HepG2 (cell line): ENCODE results near the gene INAFM1. TPM values are rescaled to one million over a fixed set of nuclear protein-coding genes. Genes with fewer than 3 reads are reported as not detected.
A peak's percentile ranks its signal among the peaks of the same experiment; 100 is the strongest.

Source experiments
- CBX2 ChIP-seq, 2 experiments: fragments of 200-600 bp in 1 of 2; sonication (generic); formaldehyde crosslinking in 1 of 2; IDR thresholded peaks; 2 replicates each; pipeline versions ENCODE4 v1.7.0 to v1.8.1; 2018 to 2022; ENCODE audit warnings: low read depth in 2 of 2, low read length in 1 of 2, mild to moderate bottlenecking in 1 of 2, missing genetic modification reagents in 1 of 2
- CTCF ChIP-seq: sonication (generic); formaldehyde crosslinking; IDR thresholded peaks from 2 replicates; pipeline ENCODE4 v1.5.0; 2020; ENCODE audit warnings: mild to moderate bottlenecking, missing genetic modification reagents, moderate library complexity
- DMAP1 ChIP-seq: IDR thresholded peaks from 2 replicates; pipeline ENCODE4 v1.6.1; 2016
- MXI1 ChIP-seq: IDR thresholded peaks from 3 replicates; pipeline ENCODE4 v1.6.1; 2012; ENCODE audit warnings: low read depth, low read length, inconsistent platforms, borderline replicate concordance
- NBN ChIP-seq: fragments of 450-650 bp; conservative IDR thresholded peaks from 2 replicates; pipeline ENCODE4 v1.6.1; 2017
- POLR2AphosphoS2 ChIP-seq: IDR thresholded peaks from 2 replicates; pipeline ENCODE4 v1.6.1; 2011; ENCODE audit warnings: low read depth, low read length, improper control_type of control experiment
- RBFOX2 ChIP-seq: fragments of 200-400 bp; formaldehyde crosslinking; IDR thresholded peaks from 2 replicates; pipeline ENCODE4 v1.6.1; 2017; ENCODE audit warnings: low read depth, mild to moderate bottlenecking, low read length
- RFX3 ChIP-seq: IDR thresholded peaks from 2 replicates; pipeline ENCODE4 v1.6.1; 2016; ENCODE audit warnings: missing biosample characterization, missing genetic modification reagents
- RFXANK ChIP-seq: IDR thresholded peaks from 2 replicates; pipeline ENCODE4 v1.6.1; 2016
- SP2 ChIP-seq: sonication (generic); formaldehyde crosslinking; IDR thresholded peaks from 2 replicates; pipeline ENCODE4 v1.5.1; 2020; ENCODE audit warnings: mild to moderate bottlenecking, missing genetic modification reagents
- TBP ChIP-seq: sonication (generic); formaldehyde crosslinking; IDR thresholded peaks from 2 replicates; pipeline ENCODE4 v1.5.0; 2020; ENCODE audit warnings: missing genetic modification reagents
- U2AF1 ChIP-seq: fragments of 200-400 bp; formaldehyde crosslinking; optimal IDR thresholded peaks from 2 replicates; pipeline ENCODE3; 2017; ENCODE audit warnings: mild to moderate bottlenecking, low read depth, low read length
- WIZ ChIP-seq: sonication (generic); formaldehyde crosslinking; IDR thresholded peaks from 2 replicates; pipeline ENCODE4 v1.5.1; 2020; ENCODE audit warnings: mild to moderate bottlenecking, missing genetic modification reagents
- ZBTB2 ChIP-seq: sonication (generic); formaldehyde crosslinking; IDR thresholded peaks from 2 replicates; pipeline ENCODE4 v1.8.0; 2022; ENCODE audit warnings: low read depth, missing genetic modification reagents
- ZNF142 ChIP-seq: sonication (generic); formaldehyde crosslinking; IDR thresholded peaks from 2 replicates; pipeline ENCODE4 v1.4.0; 2020; ENCODE audit warnings: missing genetic modification reagents
- ZNF17 ChIP-seq: sonication (generic); formaldehyde crosslinking; IDR thresholded peaks from 2 replicates; pipeline ENCODE4 v1.5.0; 2020; ENCODE audit warnings: mild to moderate bottlenecking, missing genetic modification reagents
- ZNF224 ChIP-seq: sonication (generic); formaldehyde crosslinking; IDR thresholded peaks from 2 replicates; pipeline ENCODE4 v1.5.0; 2020; ENCODE audit warnings: mild to moderate bottlenecking, missing genetic modification reagents
- ZNF235 ChIP-seq: sonication (generic); formaldehyde crosslinking; IDR thresholded peaks from 2 replicates; pipeline ENCODE4 v1.8.1; 2023; ENCODE audit warnings: mild to moderate bottlenecking, missing genetic modification reagents, borderline replicate concordance
- ZNF496 ChIP-seq: sonication (generic); formaldehyde crosslinking; IDR thresholded peaks from 2 replicates; pipeline ENCODE4 v1.8.1; 2023; ENCODE audit warnings: mild to moderate bottlenecking, moderate library complexity, missing genetic modification reagents; ENCODE audit not compliant: insufficient replicate concordance
- ZNF780A ChIP-seq: sonication (generic); formaldehyde crosslinking; IDR thresholded peaks from 2 replicates; pipeline ENCODE4 v1.8.0; 2022; ENCODE audit warnings: mild to moderate bottlenecking, missing genetic modification reagents, moderate library complexity
- ZNF792 ChIP-seq: IDR thresholded peaks from 2 replicates; pipeline ENCODE4 v1.6.1; 2016
- polyA plus RNA-seq, 8 experiments: library from polyadenylated mRNA; depleted of rRNA in 3 of 8; stranded (reverse) in 7 of 8; unstranded in 1 of 8; fragments of >200 nt; fragmentation: Illumina TruSeq in 4 of 8; extraction: Trizol in 4 of 8; gene quantifications; 2 replicates each; pipeline versions ENCODE4 v1.2.1 to v1.2.3, GENCODE V29; 2011 to 2016; ENCODE audit warnings: low read depth in 4 of 8, missing spikeins in 1 of 8, mixed read lengths in 1 of 8; ENCODE audit not compliant: insufficient read depth in 1 of 8
- total RNA-seq, 5 experiments: library from RNA; depleted of rRNA; stranded (reverse); fragments of >200 nt; fragmentation: Illumina TruSeq; extraction: Trizol; gene quantifications; 2 replicates each; pipeline ENCODE4 v1.2.3, GENCODE V29; 2016; ENCODE audit warnings: low read depth in 1 of 5

INAFM1 gene
- total and polyA plus RNA-seq, 2 of the 13 experiments (the other 11 are each of a cell fraction or from before 2014, with no cell fraction given), result 0.88 to 1.9 TPM

GRCh38 chr19:47230054-47230920 is 44.4 kb upstream of the INAFM1 start (continued):
- TF ChIP-seq TBP (CRISPR knock-in tag) (no peak), ZBTB2 (CRISPR knock-in tag) (no peak; the same call in 1 of the 2 replicates), RFXANK (CRISPR knock-in tag) (no peak), RFX3 (CRISPR knock-in tag) (no peak), DMAP1 (CRISPR knock-in tag) (no peak), RBFOX2 (no peak), CBX2 (IDR thresholded peaks at IDR 0.05; ENCODE audit: low read depth, low read length) (no peak), CBX2 (CRISPR knock-in tag; IDR thresholded peaks at IDR 0.05; ENCODE audit: low read depth) (no peak), CTCF (peak; percentile 76), ZNF792 (CRISPR knock-in tag) (no peak), ZNF235 (CRISPR knock-in tag) (0 out of 2 replicates have a peak, but pooled peaks have one; percentile 19), ZNF142 (CRISPR knock-in tag) (no peak), MXI1 (peak; percentile 49; the same call in 1 of the 3 replicates), ZNF224 (CRISPR knock-in tag) (no peak), NBN (no peak), ZNF780A (CRISPR knock-in tag) (no peak), SP2 (CRISPR knock-in tag) (no peak), ZNF496 (CRISPR knock-in tag) (no peak), U2AF1 (no peak), WIZ (no peak), ZNF17 (CRISPR knock-in tag) (no peak), POLR2AphosphoS2 (no peak)
